ENCODE results near the gene CD52.
A peak's percentile ranks its signal among the peaks of the same experiment; 100 is the strongest.
"Not testable (repeated sequence)": the region's sequence is repeated elsewhere in the genome, so short reads cannot be mapped to it uniquely, and the experiment has no call there.

The CD52 gene

DNA sequence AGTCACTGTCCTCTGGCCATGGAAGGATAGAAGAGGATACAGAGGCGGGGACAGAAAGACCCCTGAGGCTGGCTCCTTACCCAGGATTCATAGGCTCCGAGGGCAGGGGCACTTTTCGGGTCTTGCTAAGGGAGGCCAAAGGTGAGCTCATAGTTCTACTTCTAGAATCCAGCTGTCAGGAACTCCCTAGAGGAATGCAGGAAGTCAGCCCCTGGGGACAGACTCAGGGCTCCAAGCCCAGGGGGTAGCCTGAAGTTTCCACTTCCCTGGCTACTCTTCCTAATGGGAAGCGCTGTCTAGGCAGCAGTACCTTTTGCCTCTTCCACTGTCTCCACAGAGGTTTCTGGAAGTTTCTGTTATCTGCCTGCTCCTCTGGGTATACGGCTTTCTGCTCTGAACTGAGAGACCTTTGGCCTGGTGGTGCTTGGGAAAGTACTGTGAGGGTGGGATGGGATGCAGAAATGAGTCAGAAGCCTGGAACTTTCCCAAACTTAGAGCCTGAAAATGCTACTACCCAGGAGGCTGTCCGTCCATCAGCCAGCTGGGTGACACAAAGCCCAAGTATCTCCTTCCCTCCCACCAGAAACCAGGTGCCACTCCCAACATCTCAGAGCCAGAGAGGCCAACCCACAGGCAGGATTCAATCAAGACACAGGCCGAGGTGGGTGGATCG, 14.9 kb upstream of the CD52 start:
- peak; percentile 93 for DNase-seq (ENCODE audit: low read depth)

- DNase-seq (ENCODE audit: low read depth) = no peak
These were observed 12.0 kb upstream of the CD52 start for GRCh38 chr1:26305667-26306289.

DNA sequence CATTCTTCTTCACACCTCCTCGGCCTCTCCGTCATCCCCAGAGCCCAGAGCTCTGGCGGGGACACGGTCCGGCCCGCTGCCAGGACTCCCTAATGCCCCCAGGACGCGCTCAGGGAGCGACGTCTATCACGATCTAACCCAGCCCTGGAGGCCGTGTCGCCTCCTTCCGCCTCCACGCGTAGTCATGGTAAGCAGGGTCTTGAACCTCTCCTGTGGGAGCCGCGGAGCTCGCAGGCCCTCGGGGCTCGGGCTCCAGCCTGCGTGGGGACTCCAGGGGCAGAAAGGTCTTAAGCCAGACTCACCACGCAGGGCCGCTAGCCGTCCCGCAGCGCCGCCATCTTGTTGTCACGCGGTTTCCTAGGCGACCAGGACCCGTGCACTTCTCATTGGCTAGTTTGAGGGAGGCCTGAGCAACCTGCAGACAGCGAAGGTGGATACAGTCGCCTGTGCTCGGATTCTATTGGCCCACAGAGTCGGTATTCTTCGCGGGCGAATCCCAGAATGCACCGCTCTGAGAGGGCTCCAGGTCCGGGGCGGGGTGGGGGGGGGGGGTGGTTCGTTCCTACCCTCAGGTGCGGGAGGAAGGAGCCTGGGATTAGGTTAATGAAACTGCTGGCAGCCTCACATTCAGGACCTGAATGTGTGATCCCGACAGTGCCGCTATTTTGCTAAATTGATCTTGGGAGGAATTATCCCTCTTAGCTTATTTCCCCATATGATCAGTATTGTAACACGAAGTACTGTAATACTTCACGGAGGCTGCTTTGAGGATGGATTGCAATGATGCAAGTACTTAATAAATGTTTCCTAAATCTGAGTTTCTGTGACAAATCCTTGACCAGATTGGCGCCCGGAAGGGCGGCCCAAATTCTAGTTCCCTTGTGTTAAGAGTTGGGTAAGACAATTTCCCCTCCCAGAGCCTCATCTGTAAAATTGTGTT, 11.2 kb upstream of the CD52 start, which contains the start of gene UBXN11:
TSS of gene UBXN11 (minus strand) at position 347 of the 940 bp plus-strand sequence. CDS start 3,753 bp downstream, outside the sequence.
- DNase-seq (ENCODE audit: low read depth) = peak; percentile 96

DNA sequence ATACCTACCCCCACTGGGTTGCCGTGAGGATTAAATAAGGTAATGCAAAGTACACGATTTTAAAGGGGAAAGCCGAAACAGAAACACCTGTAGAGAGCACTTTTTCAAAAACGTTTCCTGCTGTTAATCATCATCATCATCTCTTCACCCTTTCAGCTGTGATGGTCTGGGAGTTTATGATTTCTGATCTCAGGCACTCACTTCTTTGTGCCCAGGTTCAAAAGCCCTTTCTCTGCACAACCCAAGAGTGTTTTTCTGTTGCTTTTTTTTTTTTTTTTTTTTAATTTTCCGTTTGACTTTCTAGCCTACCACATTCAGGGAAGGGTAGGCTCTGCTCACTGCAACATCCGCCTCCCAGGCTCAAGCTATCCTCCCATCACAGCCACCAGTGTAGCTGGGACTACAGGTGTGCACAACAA, 10.4 kb upstream of the CD52 start:
- DNase-seq (ENCODE audit: low read depth) = no peak

DNA sequence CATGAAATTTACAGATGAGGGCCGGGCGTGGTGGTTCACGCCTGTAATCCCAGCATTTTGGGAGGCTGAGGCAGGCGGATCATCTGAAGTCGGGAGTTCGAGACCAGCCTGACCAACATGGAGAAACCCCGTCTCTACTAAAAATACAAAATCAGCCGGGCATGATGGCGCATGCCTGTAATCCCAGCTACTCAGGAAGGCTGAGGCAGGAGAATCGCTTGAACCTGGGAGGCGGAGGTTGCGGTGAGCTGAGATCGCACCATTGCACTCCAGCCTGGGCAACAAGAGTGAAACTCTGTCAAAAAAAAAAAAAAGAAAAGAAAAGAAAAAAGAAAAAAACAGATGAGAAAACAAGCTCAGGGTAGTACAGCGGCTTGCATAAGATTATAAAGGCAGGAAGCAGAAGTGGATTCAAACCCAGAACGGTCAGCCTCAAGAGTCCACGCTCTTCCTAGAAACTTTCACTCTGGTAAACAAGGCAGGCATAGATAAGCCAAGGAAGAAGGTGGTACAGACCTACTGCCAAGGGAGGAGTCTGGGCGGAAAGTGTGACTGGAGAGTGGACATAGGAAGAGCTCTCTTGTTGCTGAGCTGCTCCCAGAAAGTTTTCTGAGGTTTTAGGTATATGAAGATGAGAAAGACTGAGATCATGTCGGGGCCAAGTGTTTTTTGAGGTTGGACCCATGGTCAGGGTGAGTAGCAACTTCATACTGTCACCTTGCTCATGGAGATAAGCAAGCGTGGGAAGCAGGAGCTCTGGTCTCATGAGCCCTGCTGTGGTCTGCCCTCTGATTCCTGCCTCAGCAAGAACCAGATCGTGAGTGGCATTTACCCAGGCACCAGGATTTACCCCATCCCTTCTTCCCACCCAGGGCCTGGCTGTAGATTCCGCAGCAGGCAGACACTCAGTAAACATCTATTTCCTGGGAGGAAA, 9.5 kb upstream of the CD52 start:
- not testable (repeated sequence) for DNase-seq (ENCODE audit: low read depth)

DNA sequence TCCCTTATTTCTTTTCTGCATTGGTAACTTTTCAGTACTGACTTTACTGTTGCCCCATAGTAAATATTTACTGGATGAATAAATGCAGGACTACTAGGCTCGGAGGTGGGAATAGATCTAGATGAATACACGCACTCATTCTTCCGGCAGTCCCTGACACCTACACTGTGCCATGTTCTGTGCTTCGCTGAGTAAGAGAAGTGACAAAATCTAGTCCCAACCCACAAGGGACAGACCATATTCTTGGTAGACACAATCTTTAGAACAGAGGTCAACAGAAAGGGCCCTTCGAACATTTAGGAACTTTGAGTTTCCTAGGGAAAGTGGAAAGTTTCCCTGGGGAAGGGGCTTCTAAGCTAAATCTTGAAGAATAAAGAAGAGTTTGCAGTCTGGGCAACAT, 3.3 kb upstream of the CD52 start:
- no peak for DNase-seq (ENCODE audit: low read depth)

- DNase-seq (ENCODE audit: low read depth) = no peak
These were observed 1.6 kb upstream of the CD52 start for GRCh38 chr1:26315874-26316850.

DNA sequence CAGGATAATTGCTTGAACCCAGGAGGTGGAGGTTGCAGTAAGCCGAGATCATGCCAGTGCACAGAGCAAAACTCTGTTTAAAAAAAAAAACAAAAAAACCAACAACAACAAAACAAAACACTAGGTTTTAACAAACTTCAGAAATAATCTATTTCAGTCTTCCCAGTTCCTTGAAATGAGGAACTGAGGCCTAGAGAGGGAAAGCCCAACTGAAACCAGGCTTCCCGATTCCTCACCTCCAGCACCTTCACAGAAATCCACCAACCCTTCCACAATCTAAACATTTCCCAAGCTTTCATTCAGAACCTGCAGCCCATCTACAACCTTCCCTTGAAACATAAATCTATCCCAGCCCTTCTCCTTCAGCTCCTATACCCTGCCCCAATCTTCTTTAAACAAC, 612 bp upstream of the CD52 start:
- DNase-seq (ENCODE audit: low read depth) = no peak

DNA sequence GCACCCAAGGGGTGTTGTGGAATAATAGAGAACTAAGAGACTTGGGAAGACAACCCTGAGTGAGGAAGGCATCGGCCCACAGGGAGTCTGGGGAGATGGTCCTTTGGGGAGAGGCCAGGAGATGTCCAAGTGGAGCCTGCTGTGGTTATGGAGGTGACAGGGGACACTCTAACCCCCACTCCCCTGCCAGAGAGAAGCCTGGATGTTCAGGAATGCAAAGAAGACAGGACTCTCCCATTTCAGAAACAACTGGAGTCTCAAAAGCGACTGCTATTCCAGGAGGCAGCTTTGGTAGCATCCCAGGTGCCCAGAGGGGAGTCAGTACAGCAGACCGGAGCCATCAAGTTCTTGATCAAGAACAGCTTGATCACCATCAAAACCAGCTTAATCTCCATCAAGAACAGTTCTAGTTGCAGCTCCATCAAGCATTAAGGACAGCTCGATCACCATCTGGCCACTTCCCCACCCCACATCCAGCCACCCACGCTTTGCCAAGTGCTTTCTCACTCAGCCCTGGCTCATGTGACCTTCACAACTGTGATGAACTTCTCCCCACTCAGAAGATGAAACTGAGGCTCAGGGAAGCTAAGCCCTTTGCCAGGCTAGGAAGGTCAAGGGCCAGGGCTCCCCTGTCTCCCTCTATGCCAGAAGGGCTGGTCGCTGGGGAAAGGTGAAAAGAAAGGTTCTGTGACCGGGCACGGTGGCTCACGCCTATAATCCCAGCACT, 743 bp downstream of the CD52 start:
- no peak for DNase-seq (ENCODE audit: low read depth)

DNA sequence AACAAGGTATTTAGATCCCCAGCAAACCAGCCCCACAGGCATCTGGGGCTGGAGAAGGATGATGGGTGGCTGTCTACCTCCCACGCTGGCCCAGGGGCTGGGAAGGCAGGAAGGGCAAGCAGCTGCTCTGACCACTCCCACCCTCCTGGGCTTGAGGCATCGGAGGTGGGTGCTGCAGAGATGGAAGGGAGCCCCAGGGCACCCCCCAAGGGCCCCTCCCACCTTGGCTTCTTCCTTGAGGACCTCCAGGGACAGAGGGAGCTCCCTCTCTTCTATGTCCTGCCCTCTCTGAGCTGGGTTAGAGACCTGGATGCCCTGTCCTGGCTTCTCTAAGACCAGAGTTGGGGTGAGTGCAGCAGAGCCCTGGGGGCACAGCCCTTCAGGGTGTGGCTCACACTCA, 3.1 kb downstream of the CD52 start:
- no peak for DNase-seq (ENCODE audit: low read depth)

- DNase-seq (ENCODE audit: low read depth) = peak; percentile 85
These were observed 3.7 kb downstream of the CD52 start for GRCh38 chr1:26321315-26322041.

- DNase-seq (ENCODE audit: low read depth) = no peak
These were observed 4.2 kb downstream of the CD52 start for GRCh38 chr1:26322042-26322331.

- no peak for DNase-seq (ENCODE audit: low read depth)
These were observed 5.6 kb downstream of the CD52 start for GRCh38 chr1:26323382-26323781.

- no peak for DNase-seq (ENCODE audit: low read depth)
These were observed 6.8 kb downstream of the CD52 start for GRCh38 chr1:26324550-26324949.

GRCh38 chr1:26327956-26328362, 10.2 kb downstream of the CD52 start:
- DNase-seq (ENCODE audit: low read depth) = no peak

- no peak for DNase-seq (ENCODE audit: low read depth)
These were observed 10.8 kb downstream of the CD52 start for GRCh38 chr1:26328597-26328996.

DNA sequence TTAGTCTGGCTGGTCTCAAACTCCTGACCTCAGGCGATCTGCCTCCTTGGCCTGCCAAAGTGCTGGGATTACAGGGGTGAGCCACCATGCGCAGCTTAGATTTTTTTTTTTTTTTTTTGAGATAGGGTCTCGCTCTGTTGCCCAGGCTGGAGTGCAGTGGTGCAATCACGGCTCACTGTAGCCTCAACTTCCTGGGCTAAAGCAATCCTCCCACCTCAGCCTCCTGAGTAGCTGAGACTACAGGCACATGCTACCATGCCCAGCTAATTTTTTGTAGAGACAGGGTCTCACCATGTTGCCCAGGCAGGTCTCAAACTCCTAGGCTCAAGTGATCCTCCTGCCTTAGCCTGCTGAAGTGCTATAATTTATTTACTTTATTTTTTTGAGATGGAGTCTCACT, 11.6 kb downstream of the CD52 start:
- DNase-seq (ENCODE audit: low read depth) = not testable (repeated sequence)

DNA sequence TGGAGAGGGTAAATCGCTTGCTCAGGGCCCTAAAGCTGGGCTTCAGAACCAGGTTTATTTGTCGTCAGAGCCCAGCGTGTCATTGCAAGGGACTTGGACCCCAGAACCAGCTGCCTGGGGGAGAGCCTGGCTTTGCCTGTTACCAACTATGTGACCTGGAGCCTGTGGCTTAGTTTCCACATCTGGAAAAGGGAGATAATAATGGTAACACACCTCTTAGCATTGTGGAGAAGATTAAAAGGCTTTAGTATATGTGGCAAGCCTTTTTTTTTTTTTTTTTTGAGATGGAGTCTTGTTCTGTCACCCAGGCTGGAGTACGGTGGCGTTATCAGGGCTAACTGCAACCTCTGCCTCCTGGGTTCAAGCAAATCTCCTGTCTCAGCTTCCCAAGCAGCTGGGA, 12.5 kb downstream of the CD52 start:
- no peak for DNase-seq (ENCODE audit: low read depth)

GRCh38 chr1:26333312-26333711, 15.6 kb downstream of the CD52 start:
- DNase-seq (ENCODE audit: low read depth) = not testable (repeated sequence)

All from EH (cell line).